GM12878 (cell line): ENCODE results near the gene MFSD11. TPM values are rescaled to one million over a fixed set of nuclear protein-coding genes. Genes with fewer than 3 reads are reported as not detected.

Experiments
- ATAC-seq: fragments of 200-7000 bp; cut with Tn5 transposase; 3 replicates; pipeline ENCODE4 v1.9.1; 2020; ENCODE audit warnings: mild to moderate bottlenecking, moderate library complexity
- BruUV-seq: library from RNA; stranded (reverse); fragments of 400-500 nt; replicated peaks from 2 replicates; lab custom pipeline; 2021; lab: Mats Ljungman, UMichigan
- CTCF ChIA-PET: fragments of 300-600 bp; sonication (Branson Sonifier 250); formaldehyde crosslinking; extraction: SDS; loops from one replicate; lab custom pipeline; 2021; ENCODE audit warnings: inconsistent platforms; lab: Yijun Ruan, JAX
- POLR2A ChIA-PET: fragments of 350-600 bp; formaldehyde crosslinking; extraction: SDS; loops from one replicate; lab custom pipeline; 2021; ENCODE audit warnings: inconsistent platforms; lab: Charles Lee
- RAD21 ChIA-PET: fragments of 300-600 bp; sonication (Branson Sonifier 250); formaldehyde crosslinking; loops from one replicate; lab custom pipeline; 2023; ENCODE audit warnings: antibody characterized with exemption; ENCODE audit not compliant: unreplicated experiment; lab: Charles Lee
- SMC1A ChIA-PET: fragments of 300-600 bp; sonication (Branson Sonifier 250); formaldehyde crosslinking; loops from one replicate; lab custom pipeline; 2023; ENCODE audit not compliant: unreplicated experiment, uncharacterized antibody; lab: Charles Lee
- DNase-seq: peaks from one replicate; pipeline ENCODE4 v3.0.0-alpha.2; 2011; ENCODE audit warnings: low read depth, low spot score
- FAIRE-seq: peaks from 3 replicates; lab custom pipeline; 2011; peaks lifted over from hg19 to GRCh38; lab: Jason Lieb, UNC
- H2AFZ ChIP-seq: 2 replicates; pipeline ENCODE4 v1.6.0; 2011; ENCODE audit warnings: low read depth, low read length, control low read depth; ENCODE audit not compliant: control insufficient read depth
- H3K27ac ChIP-seq: 2 replicates; pipeline ENCODE4 v1.5.1; 2011; ENCODE audit warnings: control low read depth; ENCODE audit not compliant: control insufficient read depth, insufficient read depth
- H3K27me3 ChIP-seq, 2 experiments: replicated peaks in 1 of 2; 2 replicates each; pipeline versions ENCODE4 v1.6.0 to v1.6.1; 2011; ENCODE audit warnings: low read length in 1 of 2; ENCODE audit not compliant: control insufficient read depth in 2 of 2, insufficient read depth in 2 of 2
- H3K36me3 ChIP-seq, 2 experiments: 2 replicates each; pipeline ENCODE4 v1.5.1; 2011; ENCODE audit warnings: low read length in 1 of 2; ENCODE audit not compliant: control insufficient read depth in 2 of 2, insufficient read depth in 2 of 2
- H3K4me1 ChIP-seq: 2 replicates; pipeline ENCODE4 v1.6.1; 2011; ENCODE audit warnings: mild to moderate bottlenecking, low read length, moderate library complexity, mixed read lengths; ENCODE audit not compliant: control insufficient read depth, insufficient read depth
- H3K4me2 ChIP-seq: 2 replicates; pipeline ENCODE4 v1.6.0; 2011; ENCODE audit warnings: control low read depth; ENCODE audit not compliant: control insufficient read depth, insufficient read depth
- H3K4me3 ChIP-seq: fragments of 200-600 bp; sonication (generic); 2 replicates; pipeline ENCODE4 v1.5.1; 2016
- H3K79me2 ChIP-seq: 2 replicates; pipeline ENCODE4 v1.6.0; 2011; ENCODE audit warnings: low read length; ENCODE audit not compliant: control insufficient read depth, insufficient read depth
- H3K9ac ChIP-seq: 2 replicates; pipeline ENCODE4 v1.8.0; 2011; ENCODE audit warnings: low read length, control low read depth, mixed read lengths; ENCODE audit not compliant: control insufficient read depth, insufficient read depth
- H3K9me3 ChIP-seq: replicated peaks from 3 replicates; pipeline ENCODE4 v1.5.1; 2011; ENCODE audit warnings: mild to moderate bottlenecking, low read length; ENCODE audit not compliant: control insufficient read depth, insufficient read depth
- H4K20me1 ChIP-seq: 2 replicates; pipeline ENCODE4 v1.6.0; 2011; ENCODE audit not compliant: control insufficient read depth, insufficient read depth
- CBFB ChIP-seq: IDR thresholded peaks from 2 replicates; pipeline ENCODE4 v1.6.1; 2016; ENCODE audit warnings: antibody characterized with exemption, low read depth
- CHD1 ChIP-seq: IDR thresholded peaks from 2 replicates; pipeline ENCODE4 v1.6.1; 2012; ENCODE audit warnings: low read depth, low read length, improper control_type of control experiment
- CHD2 ChIP-seq: IDR thresholded peaks from 2 replicates; pipeline ENCODE4 v1.6.1; 2011; ENCODE audit warnings: low read depth, low read length, improper control_type of control experiment, borderline replicate concordance
- HDAC6 ChIP-seq: fragments of 200-600 bp; sonication (generic); IDR thresholded peaks from one replicate; pipeline ENCODE4 v1.8.0; 2017; ENCODE audit warnings: antibody characterized with exemption; ENCODE audit not compliant: unreplicated experiment
- IRF4 ChIP-seq: IDR thresholded peaks from 2 replicates; pipeline ENCODE4 v1.6.1; 2011; ENCODE audit warnings: low read depth, low read length
- MXI1 ChIP-seq: fragments of 150-350 bp; IDR thresholded peaks from 2 replicates; pipeline ENCODE4 v1.6.1; 2011; ENCODE audit warnings: low read depth, mild to moderate bottlenecking, inconsistent platforms, low read length, improper control_type of control experiment
- NBN ChIP-seq: fragments of 450-650 bp; IDR thresholded peaks from 2 replicates; pipeline ENCODE4 v1.6.1; 2016
- NFXL1 ChIP-seq: fragments of 450-650 bp; IDR thresholded peaks from 2 replicates; pipeline ENCODE4 v1.6.1; 2017; ENCODE audit warnings: antibody characterized with exemption, mild to moderate bottlenecking, borderline replicate concordance
- NR2C1 ChIP-seq: fragments of 450-650 bp; IDR thresholded peaks from 2 replicates; pipeline ENCODE4 v1.6.1; 2017; ENCODE audit warnings: antibody characterized with exemption, mild to moderate bottlenecking, moderate library complexity
- NR2C2 ChIP-seq: IDR thresholded peaks from 2 replicates; pipeline ENCODE4 v1.6.1; 2011; ENCODE audit warnings: borderline replicate concordance, low read depth; ENCODE audit not compliant: control insufficient read depth, insufficient read length
- NR2F1 ChIP-seq: fragments of 450-650 bp; conservative IDR thresholded peaks from 2 replicates; pipeline ENCODE4 v1.6.1; 2017; ENCODE audit warnings: mild to moderate bottlenecking
- POLR2A ChIP-seq: IDR thresholded peaks from 2 replicates; pipeline ENCODE4 v1.6.1; 2011; ENCODE audit warnings: low read depth, mild to moderate bottlenecking, low read length
- POLR2AphosphoS5 ChIP-seq: IDR thresholded peaks from 2 replicates; pipeline ENCODE4 v1.6.1; 2011; ENCODE audit warnings: mild to moderate bottlenecking, low read length, inconsistent platforms
- RFX5 ChIP-seq: IDR thresholded peaks from 2 replicates; pipeline ENCODE4 v1.6.1; 2011; ENCODE audit warnings: low read depth, low read length, improper control_type of control experiment
- TCF7 ChIP-seq: IDR thresholded peaks from 2 replicates; pipeline ENCODE4 v1.6.1; 2014; ENCODE audit warnings: antibody characterized with exemption, borderline replicate concordance
- ZBTB40 ChIP-seq: fragments of 450-650 bp; IDR thresholded peaks from 2 replicates; pipeline ENCODE4 v1.6.1; 2016; ENCODE audit warnings: mild to moderate bottlenecking, moderate library complexity, borderline replicate concordance
- ZNF384 ChIP-seq: IDR thresholded peaks from 2 replicates; pipeline ENCODE4 v1.6.1; 2012; ENCODE audit warnings: low read depth, mild to moderate bottlenecking, low read length, improper control_type of control experiment, borderline replicate concordance
- WGBS: methylation state at CpG from one replicate; pipeline ENCODE4 v1.1.6; 2016; ENCODE audit warnings: low lambda C conversion rate; ENCODE audit not compliant: insufficient replicate concordance, insufficient coverage; ENCODE audit errors: missing lambda C conversion rate; 5-methylcytosine and 5-hydroxymethylcytosine counted together
- in situ Hi-C: fragments of 300-500 bp; cut with MboI; formaldehyde crosslinking; loops from 9 replicates; pipeline ENCODE4 v1.14.3; 2018; ENCODE audit warnings: mixed read lengths
- intact Hi-C: fragments of 100-400 bp; cut with micrococcal nuclease; formaldehyde crosslinking; loops from one replicate; pipeline ENCODE4 v1.14.2; 2022; ENCODE audit not compliant: unreplicated experiment
- polyA plus RNA-seq, 11 experiments: library from polyadenylated mRNA; depleted of rRNA in 4 of 11; unstranded in 6 of 11; stranded (reverse) in 5 of 11; fragments of >200 nt; fragmentation: Nextera tagmentation in 4 of 11; fragmentation: Illumina TruSeq in 1 of 11; extraction: Ambion mirVana in 4 of 11; extraction: Trizol in 1 of 11; gene quantifications; 1 replicate in 1 of 11; 2 replicates in 10 of 11; pipeline versions ENCODE4 v1.2.1 to v1.2.3, GENCODE V29; 2011 to 2016; ENCODE audit warnings: inconsistent platforms in 2 of 11, missing spikeins in 2 of 11, low read depth in 1 of 11
- total RNA-seq, 4 experiments: library from RNA; depleted of rRNA in 3 of 4; stranded (reverse); fragments of >200 nt in 3 of 4; fragmentation: Illumina TruSeq in 1 of 4; extraction: Trizol in 1 of 4; gene quantifications; 2 replicates each; pipeline versions ENCODE4 v1.2.1 to v1.2.3, GENCODE V29; 2013 to 2021
- TF ChIP-seq, protein P1 (sequence below): IDR thresholded peaks from 2 replicates; pipeline ENCODE4 v1.6.1; 2012; ENCODE audit warnings: low read depth, low read length, improper control_type of control experiment
- TF ChIP-seq, protein P2 (sequence below): fragments of 450-650 bp; IDR thresholded peaks from 2 replicates; pipeline ENCODE4 v1.6.1; 2014; ENCODE audit warnings: mild to moderate bottlenecking

The MFSD11 gene
- total and polyA plus RNA-seq, 10 of the 15 experiments (the other 5 are each of a cell fraction or from before 2014, with no cell fraction given) = 11.0 to 19.4 (median 15.5) TPM

GRCh38 chr17:76737676-76738467 is at the start of gene MFSD11 (continued):
- TF ChIP-seq NR2C2 (no peak), IRF4 (no peak), POLR2AphosphoS5 (no peak)

GRCh38 chr17:76688165-76688622 is 49.7 kb upstream of the MFSD11 start:
- FAIRE-seq = no peak
- BruUV-seq = no TSS peak
- no peaks in the 10 kb centered on the region for H3K79me2 ChIP-seq
- H3K27me3 ChIP-seq = peaks cover 0 to 1% of the 10 kb centered on the region in 2 experiments; a peak in 2 of 4 replicates
- SMC1A ChIA-PET = no interaction called here
- H3K27ac ChIP-seq = no peak overlapping the region
- H3K4me2 ChIP-seq = no peak overlapping the region
- H3K9me3 ChIP-seq = no peaks in the 10 kb centered on the region
- no peak overlapping the region for H3K4me3 ChIP-seq
- WGBS = 34% methylated on average over 11 of the region's 11 CpGs
- DNase-seq = no peak
- no peaks in the 10 kb centered on the region for H3K36me3 ChIP-seq
- H3K4me1 ChIP-seq = no peaks in the 10 kb centered on the region
- H4K20me1 ChIP-seq = no peaks in the 10 kb centered on the region
- H2AFZ ChIP-seq = no peak overlapping the region
- RAD21 ChIA-PET = no interaction called here
- H3K9ac ChIP-seq = no peak overlapping the region
- no peak for ATAC-seq
- intact Hi-C loops (no loop called here), in situ Hi-C loops (no loop called here)
- CTCF ChIA-PET = interaction anchor here (1.1 kb wide), 1 partner anchor 64 kb away, joined by 3 read pairs; no protein-coding TSS in a partner anchor
- POLR2A ChIA-PET = no interaction called here
- TF ChIP-seq MXI1 = no peak
- no peak for TF ChIP-seq CHD2
- TF ChIP-seq NBN = no peak
- TF ChIP-seq NR2F1 = no peak
- TF ChIP-seq POLR2A = no peak
- no peak for TF ChIP-seq NR2C1
- no peak for TF ChIP-seq NFXL1
- TF ChIP-seq CHD1 = no peak
- no peak for TF ChIP-seq TCF7
- TF ChIP-seq CBFB = no peak
- no peak for TF ChIP-seq HDAC6
- TF ChIP-seq, protein P1, sequence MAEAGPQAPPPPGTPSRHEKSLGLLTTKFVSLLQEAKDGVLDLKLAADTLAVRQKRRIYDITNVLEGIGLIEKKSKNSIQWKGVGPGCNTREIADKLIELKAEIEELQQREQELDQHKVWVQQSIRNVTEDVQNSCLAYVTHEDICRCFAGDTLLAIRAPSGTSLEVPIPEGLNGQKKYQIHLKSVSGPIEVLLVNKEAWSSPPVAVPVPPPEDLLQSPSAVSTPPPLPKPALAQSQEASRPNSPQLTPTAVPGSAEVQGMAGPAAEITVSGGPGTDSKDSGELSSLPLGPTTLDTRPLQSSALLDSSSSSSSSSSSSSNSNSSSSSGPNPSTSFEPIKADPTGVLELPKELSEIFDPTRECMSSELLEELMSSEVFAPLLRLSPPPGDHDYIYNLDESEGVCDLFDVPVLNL = no peak
- TF ChIP-seq ZBTB40 = no peak
- TF ChIP-seq, protein P2, sequence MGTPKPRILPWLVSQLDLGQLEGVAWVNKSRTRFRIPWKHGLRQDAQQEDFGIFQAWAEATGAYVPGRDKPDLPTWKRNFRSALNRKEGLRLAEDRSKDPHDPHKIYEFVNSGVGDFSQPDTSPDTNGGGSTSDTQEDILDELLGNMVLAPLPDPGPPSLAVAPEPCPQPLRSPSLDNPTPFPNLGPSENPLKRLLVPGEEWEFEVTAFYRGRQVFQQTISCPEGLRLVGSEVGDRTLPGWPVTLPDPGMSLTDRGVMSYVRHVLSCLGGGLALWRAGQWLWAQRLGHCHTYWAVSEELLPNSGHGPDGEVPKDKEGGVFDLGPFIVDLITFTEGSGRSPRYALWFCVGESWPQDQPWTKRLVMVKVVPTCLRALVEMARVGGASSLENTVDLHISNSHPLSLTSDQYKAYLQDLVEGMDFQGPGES = no peak
- no peak for TF ChIP-seq ZNF384
- TF ChIP-seq RFX5 = no peak
